SK-N-SH (cell line): Measurements from ENCODE around the gene R3HCC1L. TPM values are rescaled to one million over a fixed set of nuclear protein-coding genes. Genes with fewer than 3 reads are reported as not detected.

Experiments used
- CTCF ChIA-PET: fragments of 300-600, 350-600 bp; formaldehyde crosslinking; extraction: SDS; loops from one replicate; lab custom pipeline; 2021; lab: Yijun Ruan, JAX
- POLR2A ChIA-PET: fragments of 350-600 bp; sonication (Branson Sonifier 250); formaldehyde crosslinking; extraction: SDS; loops from one replicate; lab custom pipeline; 2020; ENCODE audit warnings: antibody characterized with exemption, inconsistent platforms; lab: Yijun Ruan, JAX
- DNase-seq: peaks from one replicate; pipeline ENCODE4 v3.0.0; 2012
- H2AFZ ChIP-seq: fragments of 200-600 bp; sonication (generic); 2 replicates; pipeline ENCODE4 v1.8.1; 2016; ENCODE audit warnings: antibody characterized with exemption, mild to moderate bottlenecking, low read depth
- H3F3A ChIP-seq: fragments of 200-600 bp; sonication (generic); replicated peaks from 2 replicates; pipeline ENCODE3; 2016; ENCODE audit warnings: antibody characterized with exemption, mild to moderate bottlenecking; ENCODE audit not compliant: insufficient read depth
- H3K27ac ChIP-seq, 2 experiments: fragments of 200-500 bp in 1 of 2; fragments of 200-600 bp in 1 of 2; sonication (Bioruptor generic) in 1 of 2; sonication (generic), shearing (Covaris generic) in 1 of 2; 2 replicates each; pipeline versions ENCODE4 v1.5.1 to v1.6.1; 2014 to 2016; ENCODE audit warnings: low read depth in 2 of 2, inconsistent platforms in 1 of 2, low read length in 1 of 2, mild to moderate bottlenecking in 1 of 2, mixed read lengths in 1 of 2
- H3K27me3 ChIP-seq: fragments of 200-600 bp; sonication (generic), shearing (Covaris generic); 2 replicates; pipeline ENCODE4 v1.6.1; 2016; ENCODE audit warnings: mixed run types; ENCODE audit not compliant: insufficient read depth
- H3K36me3 ChIP-seq, 2 experiments: fragments of 200-500 bp in 1 of 2; fragments of 200-600 bp in 1 of 2; sonication (Bioruptor generic) in 1 of 2; sonication (generic) in 1 of 2; replicated peaks in 1 of 2; 2 replicates each; pipeline versions ENCODE3 to v1.5.1; 2014 to 2016; ENCODE audit warnings: low read length in 1 of 2, mild to moderate bottlenecking in 1 of 2; ENCODE audit not compliant: insufficient read depth in 2 of 2, control insufficient read depth in 1 of 2
- H3K4me1 ChIP-seq, 2 experiments: fragments of 200-500 bp in 1 of 2; fragments of 200-600 bp in 1 of 2; sonication (Bioruptor generic) in 1 of 2; sonication (generic), shearing (Covaris generic) in 1 of 2; 2 replicates each; pipeline versions ENCODE4 v1.5.1 to v1.6.1; 2014 to 2016; ENCODE audit warnings: low read depth in 1 of 2, low read length in 1 of 2, mixed run types in 1 of 2; ENCODE audit not compliant: insufficient read depth in 2 of 2, control insufficient read depth in 1 of 2
- H3K4me2 ChIP-seq: fragments of 200-600 bp; sonication (generic), shearing (Covaris generic); 2 replicates; pipeline ENCODE4 v1.6.1; 2017; ENCODE audit warnings: mixed run types
- H3K4me3 ChIP-seq, 2 experiments: fragments of 200-500 bp in 1 of 2; fragments of 200-600 bp in 1 of 2; sonication (Bioruptor generic) in 1 of 2; sonication (generic), shearing (Covaris generic) in 1 of 2; 2 replicates each; pipeline versions ENCODE4 v1.5.1 to v1.8.1; 2014 to 2016; ENCODE audit warnings: low read depth in 2 of 2, inconsistent platforms in 1 of 2, low read length in 1 of 2, mild to moderate bottlenecking in 1 of 2, mixed read lengths in 1 of 2, moderate library complexity in 1 of 2
- H3K79me2 ChIP-seq: fragments of 200-600 bp; sonication (generic); 2 replicates; pipeline ENCODE4 v1.8.1; 2017; ENCODE audit warnings: mild to moderate bottlenecking; ENCODE audit not compliant: insufficient read depth
- H3K9ac ChIP-seq: fragments of 200-600 bp; sonication (generic); 2 replicates; pipeline ENCODE4 v1.6.1; 2017; ENCODE audit warnings: mixed run types
- H3K9me2 ChIP-seq: fragments of 200-600 bp; sonication (generic); 2 replicates; pipeline ENCODE4 v1.6.1; 2017; ENCODE audit warnings: mixed run types
- H3K9me3 ChIP-seq: fragments of 200-600 bp; sonication (generic); 2 replicates; pipeline ENCODE4 v1.6.1; 2017; ENCODE audit warnings: mixed run types, mild to moderate bottlenecking, moderate library complexity
- H4K20me1 ChIP-seq: fragments of 200-600 bp; sonication (generic); 2 replicates; pipeline ENCODE4 v1.6.1; 2017; ENCODE audit warnings: mild to moderate bottlenecking, mixed run types; ENCODE audit not compliant: insufficient read depth
- CHD2 ChIP-seq: fragments of 150-350 bp; IDR thresholded peaks from 2 replicates; pipeline ENCODE4 v1.6.1; 2018; ENCODE audit warnings: low read length; ENCODE audit not compliant: partially characterized antibody
- ELF1 ChIP-seq: IDR thresholded peaks from 2 replicates; pipeline ENCODE4 v1.4.0; 2012
- EP300 ChIP-seq, 2 experiments: IDR thresholded peaks; 2 replicates each; pipeline versions ENCODE4 v1.4.0 to v1.6.1; 2012; ENCODE audit warnings: borderline replicate concordance in 1 of 2, low read depth in 1 of 2, low read length in 1 of 2
- FOXJ3 ChIP-seq: sonication (generic); formaldehyde crosslinking; IDR thresholded peaks from 2 replicates; pipeline ENCODE4 v1.5.1; 2020; ENCODE audit warnings: mild to moderate bottlenecking, missing genetic modification reagents
- GABPA ChIP-seq: IDR thresholded peaks from 2 replicates; pipeline ENCODE4 v1.4.0; 2012; ENCODE audit warnings: low read depth, mild to moderate bottlenecking
- GATA2 ChIP-seq: sonication (generic); formaldehyde crosslinking; IDR thresholded peaks from 2 replicates; pipeline ENCODE4 v1.5.0; 2020; ENCODE audit warnings: mild to moderate bottlenecking, missing genetic modification reagents
- JUND ChIP-seq: IDR thresholded peaks from 2 replicates; pipeline ENCODE4 v1.4.0; 2012
- MEF2A ChIP-seq: IDR thresholded peaks from 2 replicates; pipeline ENCODE4 v1.4.0; 2012; ENCODE audit warnings: low read depth, borderline replicate concordance
- NFIC ChIP-seq: IDR thresholded peaks from 2 replicates; pipeline ENCODE4 v1.4.0; 2012; ENCODE audit warnings: borderline replicate concordance
- NRF1 ChIP-seq: IDR thresholded peaks from 2 replicates; pipeline ENCODE4 v1.6.1; 2012; ENCODE audit warnings: low read depth, mild to moderate bottlenecking, low read length
- PBX3 ChIP-seq: IDR thresholded peaks from 2 replicates; pipeline ENCODE4; 2012
- POLR2AphosphoS5 ChIP-seq: IDR thresholded peaks from 2 replicates; pipeline ENCODE4 v1.6.1; 2012; ENCODE audit warnings: low read depth, low read length
- RAD21 ChIP-seq: IDR thresholded peaks from 2 replicates; pipeline ENCODE4 v1.6.1; 2012; ENCODE audit warnings: mild to moderate bottlenecking, low read length
- REST ChIP-seq: IDR thresholded peaks from 2 replicates; pipeline ENCODE4 v1.6.1; 2012; ENCODE audit warnings: mild to moderate bottlenecking, low read depth, low read length, moderate library complexity
- SIN3A ChIP-seq: IDR thresholded peaks from 2 replicates; pipeline ENCODE4 v1.6.1; 2012; ENCODE audit warnings: low read depth, mild to moderate bottlenecking, low read length, moderate library complexity, borderline replicate concordance
- SMC3 ChIP-seq: IDR thresholded peaks from 2 replicates; pipeline ENCODE4 v1.6.1; 2012; ENCODE audit warnings: low read depth, low read length, improper control_type of control experiment
- TEAD4 ChIP-seq: IDR thresholded peaks from 2 replicates; pipeline ENCODE4 v1.4.0; 2012; ENCODE audit warnings: mild to moderate bottlenecking, borderline replicate concordance; ENCODE audit not compliant: insufficient read depth
- USF1 ChIP-seq: IDR thresholded peaks from 2 replicates; pipeline ENCODE4 v1.4.0; 2012; ENCODE audit warnings: low read depth, borderline replicate concordance
- USF2 ChIP-seq: fragments of 150-350 bp; IDR thresholded peaks from 2 replicates; pipeline ENCODE4 v1.6.1; 2017; ENCODE audit warnings: antibody characterized with exemption, low read length, low read depth, borderline replicate concordance
- YY1 ChIP-seq: IDR thresholded peaks from 2 replicates; pipeline ENCODE4 v1.4.0; 2012; ENCODE audit warnings: low read depth, mild to moderate bottlenecking
- WGBS: methylation state at CpG from one replicate; pipeline ENCODE4 v1.1.6; 2017; ENCODE audit warnings: low lambda C conversion rate; 5-methylcytosine and 5-hydroxymethylcytosine counted together
- polyA plus RNA-seq, 3 experiments: library from polyadenylated mRNA; depleted of rRNA; stranded (reverse); fragments of >200 nt; gene quantifications; 2 replicates each; pipeline ENCODE4 v1.2.3, GENCODE V29; 2012

R3HCC1L gene
- polyA plus RNA-seq, 1 of the 3 experiments (the other 2 are of a cell fraction): 6.0 TPM

- no peak for TF ChIP-seq RAD21
Observed at GRCh38 chr10:98260752-98261151, 126.3 kb downstream of the R3HCC1L start (continued).

- H3K4me2 ChIP-seq: no peak overlapping the region
- H3K9ac ChIP-seq: no peak overlapping the region
- no peaks in the 10 kb centered on the region for H4K20me1 ChIP-seq
- TF ChIP-seq NFIC: no peak
- no peak for TF ChIP-seq POLR2AphosphoS5
- TF ChIP-seq FOXJ3 (CRISPR knock-in tag): no peak
- TF ChIP-seq GATA2: no peak
- no peak for TF ChIP-seq YY1
- no peak for TF ChIP-seq EP300 (IDR thresholded peaks at IDR 0.05; ENCODE audit: borderline replicate concordance in 1 of 2, low read depth in 1 of 2, low read length in 1 of 2)
- TF ChIP-seq JUND: no peak
- TF ChIP-seq USF2: no peak
- no peak for TF ChIP-seq NRF1
- no peak for TF ChIP-seq SMC3
- no peak for TF ChIP-seq USF1
- TF ChIP-seq CHD2: no peak
- no peak for TF ChIP-seq SIN3A
- TF ChIP-seq ELF1: no peak
- TF ChIP-seq GABPA: no peak
- TF ChIP-seq TEAD4: no peak
- no peak for TF ChIP-seq REST
- TF ChIP-seq PBX3: no peak
- no peak for TF ChIP-seq MEF2A
- no peaks in the 10 kb centered on the region for H3K27me3 ChIP-seq
- no peak overlapping the region for H2AFZ ChIP-seq
- WGBS: 97% methylated on average over 12 of the region's 15 CpGs
- no peaks in the 10 kb centered on the region for H3K36me3 ChIP-seq
- H3K79me2 ChIP-seq: no peaks in the 10 kb centered on the region
- H3K4me3 ChIP-seq: no peak overlapping the region
- peaks cover under 1% of the 10 kb centered on the region for H3F3A ChIP-seq
- H3K4me1 ChIP-seq: peaks cover 0 to 3% of the 10 kb centered on the region in 2 experiments; a peak in 1 of 4 replicates
- ChIA-PET CTCF (interaction anchor here (1.0 to 4.1 kb wide), 4 partner anchors 19 to 205 kb away, joined by 3 to 20 read pairs (median 4); no protein-coding TSS in a partner anchor), POLR2A (no interaction called here)
- no peaks in the 10 kb centered on the region for H3K9me3 ChIP-seq
- H3K9me2 ChIP-seq: no peaks in the 10 kb centered on the region
- no peak for DNase-seq
- H3K27ac ChIP-seq: no peak overlapping the region
Observed at GRCh38 chr10:98261436-98262277, 127.2 kb downstream of the R3HCC1L start.
